B cell (primary cell): Measurements from ENCODE around the gene QRICH1. TPM values are rescaled to one million over a fixed set of nuclear protein-coding genes. Genes with fewer than 3 reads are reported as not detected.

Source experiments
- ATAC-seq: fragments of 200-7000 bp; cut with Tn5 transposase; one replicate; pipeline ENCODE4 v1.10.0; 2021; ENCODE audit warnings: low read depth, mild to moderate bottlenecking, moderate number of reproducible peaks, moderate library complexity
- CTCF ChIA-PET: fragments of 350-600 bp; sonication (Branson Sonifier 250); formaldehyde crosslinking; loops from one replicate; lab custom pipeline; 2021; ENCODE audit warnings: antibody characterized with exemption, inconsistent platforms; lab: Charles Lee
- POLR2A ChIA-PET: fragments of 350-600 bp; sonication (Branson Sonifier 250); formaldehyde crosslinking; loops from one replicate; lab custom pipeline; 2021; ENCODE audit warnings: antibody characterized with exemption; lab: Charles Lee
- DNase-seq: peaks from one replicate; pipeline ENCODE4 v3.0.0; 2013
- H2AFZ ChIP-seq: 2 replicates; pipeline ENCODE4 v1.6.1; 2012; ENCODE audit warnings: mild to moderate bottlenecking, low read depth, low read length; ENCODE audit not compliant: insufficient read depth, poor library complexity, severe bottlenecking
- H3K27ac ChIP-seq, 2 donors: 1 replicate in 1 of 2; 2 replicates in 1 of 2; pipeline ENCODE4 v1.5.1; 2012 to 2013; ENCODE audit warnings: low read length in 2 of 2, mild to moderate bottlenecking in 2 of 2, moderate library complexity in 1 of 2
- H3K27me3 ChIP-seq, 4 experiments: fragments of 200-600 bp in 1 of 4; sonication (generic) in 1 of 4; replicated peaks in 1 of 4; 1 replicate in 2 of 4; 2 replicates in 2 of 4; pipeline versions ENCODE4 v1.6.1 to v1.7.0; 2013 to 2016; ENCODE audit warnings: low read length in 3 of 4, mild to moderate bottlenecking in 2 of 4, mixed read lengths in 1 of 4, moderate library complexity in 1 of 4; ENCODE audit not compliant: insufficient read depth in 4 of 4, control insufficient read depth in 3 of 4; ENCODE audit errors: control extremely low read depth in 1 of 4
- H3K36me3 ChIP-seq, 2 experiments: replicated peaks in 1 of 2; 1 replicate in 1 of 2; 2 replicates in 1 of 2; pipeline versions ENCODE4 v1.6.1 to v1.7.1; 2013; ENCODE audit warnings: low read length in 1 of 2; ENCODE audit not compliant: insufficient read depth in 2 of 2, control insufficient read depth in 1 of 2; ENCODE audit errors: control extremely low read depth in 1 of 2, extremely low read depth in 1 of 2
- H3K4me1 ChIP-seq, 2 donors: fragments of 200-600 bp in 1 of 2; sonication (generic) in 1 of 2; 1 replicate in 1 of 2; 2 replicates in 1 of 2; pipeline versions ENCODE4 v1.5.1 to v1.6.1; 2013 to 2017; ENCODE audit warnings: low read length in 2 of 2; ENCODE audit not compliant: control insufficient read depth in 2 of 2, insufficient read depth in 2 of 2
- H3K4me2 ChIP-seq: replicated peaks from 2 replicates; pipeline ENCODE3; 2012; ENCODE audit warnings: mild to moderate bottlenecking, low read depth, low read length; ENCODE audit not compliant: poor library complexity, severe bottlenecking
- H3K4me3 ChIP-seq, 5 experiments: fragments of 200-600 bp in 1 of 5; sonication (generic) in 1 of 5; 1 replicate in 3 of 5; 2 replicates in 2 of 5; pipeline versions ENCODE4 v1.5.1 to v1.7.0; 2011 to 2016; ENCODE audit warnings: low read length in 4 of 5, mild to moderate bottlenecking in 4 of 5, low read depth in 2 of 5, control low read depth in 1 of 5, moderate library complexity in 1 of 5; ENCODE audit not compliant: insufficient read depth in 1 of 5; ENCODE audit errors: control extremely low read depth in 1 of 5, extremely low read depth in 1 of 5
- H3K79me2 ChIP-seq: fragments of 200-600 bp; sonication (generic); one replicate; pipeline ENCODE4 v1.6.0; 2016; ENCODE audit warnings: low read length; ENCODE audit not compliant: control insufficient read depth, insufficient read depth
- H3K9ac ChIP-seq: fragments of 200-600 bp; sonication (generic); 2 replicates; pipeline ENCODE4 v1.6.1; 2017; ENCODE audit warnings: mild to moderate bottlenecking, low read length, moderate library complexity
- H3K9me3 ChIP-seq, 3 donors: one replicate each; pipeline versions ENCODE4 v1.6.1 to v1.7.1; 2013; ENCODE audit warnings: low read length in 2 of 3; ENCODE audit not compliant: control insufficient read depth in 2 of 3, insufficient read depth in 1 of 3; ENCODE audit errors: control extremely low read depth in 1 of 3
- H4K20me1 ChIP-seq: 2 replicates; pipeline ENCODE4 v1.6.0; 2012; ENCODE audit warnings: mild to moderate bottlenecking, low read length; ENCODE audit not compliant: insufficient read depth, control insufficient read depth, poor library complexity, severe bottlenecking
- H3K27ac Mint-ChIP-seq: one replicate; pipeline ENCODE4 v1.8.0; 2021; ENCODE audit warnings: mixed read lengths
- H3K27me3 Mint-ChIP-seq: one replicate; pipeline ENCODE4 v1.8.0; 2021; ENCODE audit warnings: mixed read lengths
- H3K4me1 Mint-ChIP-seq: one replicate; pipeline ENCODE4 v1.8.0; 2021; ENCODE audit warnings: mixed read lengths
- H3K4me3 Mint-ChIP-seq: one replicate; pipeline ENCODE4 v1.8.0; 2021; ENCODE audit warnings: mixed read lengths
- H3K9me3 Mint-ChIP-seq: one replicate; pipeline ENCODE4 v1.8.0; 2022; ENCODE audit warnings: mixed read lengths; ENCODE audit not compliant: insufficient read depth
- EZH2 ChIP-seq: IDR thresholded peaks from 2 replicates; pipeline ENCODE4 v1.6.1; 2012; ENCODE audit warnings: borderline replicate concordance, low read depth, mild to moderate bottlenecking, moderate library complexity, low read length; ENCODE audit not compliant: insufficient read depth, poor library complexity, severe bottlenecking
- WGBS: methylation state at CpG from one replicate; pipeline ENCODE4 v1.1.5; 2013; ENCODE audit warnings: missing lambda C conversion rate; ENCODE audit not compliant: insufficient coverage; 5-methylcytosine and 5-hydroxymethylcytosine counted together
- intact Hi-C: fragments of 100-400 bp; cut with micrococcal nuclease; formaldehyde crosslinking; loops from one replicate; pipeline ENCODE4 v1.10.0; 2022
- polyA plus RNA-seq: library from polyadenylated mRNA; depleted of rRNA; stranded (reverse); fragments of >200 nt; gene quantifications from 2 replicates; pipeline ENCODE4 v1.2.3, GENCODE V29; 2012
- total RNA-seq, 2 donors: library from RNA; stranded (reverse); fragments of 120-200 nt in 1 of 2; gene quantifications; 1 replicate in 1 of 2; 2 replicates in 1 of 2; pipeline versions ENCODE4 v1.2.3 to v1.2.4, GENCODE V29; 2013 to 2022
- TF ChIP-seq, protein P1 (sequence below): fragments of 200-600 bp; IDR thresholded peaks from one replicate; pipeline ENCODE4 v1.8.0; 2022; ENCODE audit warnings: antibody characterized with exemption, mild to moderate bottlenecking

QRICH1 gene
- total and polyA plus RNA-seq, 2 donors (not counting 1 experiment from before 2014, with no cell fraction given) = 179 to 187 TPM

GRCh38 chr3:49134471-49135265 lies 40.8 kb upstream of the QRICH1 start:
- H3K9me3 ChIP-seq = no peaks in the 10 kb centered on the region
- no peak overlapping the region for H3K27ac ChIP-seq
- H3K79me2 ChIP-seq = no peaks in the 10 kb centered on the region
- Mint-ChIP-seq H3K4me1 (peaks cover 2% of the 10 kb centered on the region), H3K27me3 (peaks cover 26% of the 10 kb centered on the region), H3K27ac (no peak overlapping the region), H3K4me3 (no peak overlapping the region), H3K9me3 (no peaks in the 10 kb centered on the region)
- H3K27me3 ChIP-seq = peaks cover 0 to 39% (median 3%) of the 10 kb centered on the region in 4 experiments
- no peak overlapping the region for H3K4me2 ChIP-seq
- no peak for ATAC-seq
- H4K20me1 ChIP-seq = no peaks in the 10 kb centered on the region
- intact Hi-C loops = no loop called here
- TF ChIP-seq EZH2 = no peak
- TF ChIP-seq, protein P1, sequence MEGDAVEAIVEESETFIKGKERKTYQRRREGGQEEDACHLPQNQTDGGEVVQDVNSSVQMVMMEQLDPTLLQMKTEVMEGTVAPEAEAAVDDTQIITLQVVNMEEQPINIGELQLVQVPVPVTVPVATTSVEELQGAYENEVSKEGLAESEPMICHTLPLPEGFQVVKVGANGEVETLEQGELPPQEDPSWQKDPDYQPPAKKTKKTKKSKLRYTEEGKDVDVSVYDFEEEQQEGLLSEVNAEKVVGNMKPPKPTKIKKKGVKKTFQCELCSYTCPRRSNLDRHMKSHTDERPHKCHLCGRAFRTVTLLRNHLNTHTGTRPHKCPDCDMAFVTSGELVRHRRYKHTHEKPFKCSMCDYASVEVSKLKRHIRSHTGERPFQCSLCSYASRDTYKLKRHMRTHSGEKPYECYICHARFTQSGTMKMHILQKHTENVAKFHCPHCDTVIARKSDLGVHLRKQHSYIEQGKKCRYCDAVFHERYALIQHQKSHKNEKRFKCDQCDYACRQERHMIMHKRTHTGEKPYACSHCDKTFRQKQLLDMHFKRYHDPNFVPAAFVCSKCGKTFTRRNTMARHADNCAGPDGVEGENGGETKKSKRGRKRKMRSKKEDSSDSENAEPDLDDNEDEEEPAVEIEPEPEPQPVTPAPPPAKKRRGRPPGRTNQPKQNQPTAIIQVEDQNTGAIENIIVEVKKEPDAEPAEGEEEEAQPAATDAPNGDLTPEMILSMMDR = no peak
- POLR2A ChIA-PET = no interaction called here
- H3K36me3 ChIP-seq = no peaks in the 10 kb centered on the region
- WGBS = 85% methylated on average over 3 of the region's 3 CpGs
- peaks cover 4 to 10% of the 10 kb centered on the region in 2 donors for H3K4me1 ChIP-seq
- H2AFZ ChIP-seq = no peak overlapping the region
- no peak overlapping the region for H3K4me3 ChIP-seq
- H3K9ac ChIP-seq = no peak overlapping the region
- CTCF ChIA-PET = no interaction called here
- no peak for DNase-seq
